Sigmoid colon (tissue), 7 donors: Measurements from ENCODE around the gene NUP160. TPM values are rescaled to one million over a fixed set of nuclear protein-coding genes. Genes with fewer than 3 reads are reported as not detected.
A peak's percentile ranks its signal among the peaks of the same experiment; 100 is the strongest.

ENCODE experiments used
- DNase-seq: peaks from one replicate; pipeline ENCODE4 v3.0.0-alpha.2; 2019
- H3K27ac ChIP-seq, 4 donors: fragments of 200-600 bp; sonication (generic); one replicate each; pipeline ENCODE4 v1.5.1; 2016 to 2019; ENCODE audit warnings: mild to moderate bottlenecking in 1 of 4
- H3K27me3 ChIP-seq, 3 donors: fragments of 200-600 bp; sonication (generic); one replicate each; pipeline ENCODE4 v1.5.1; 2019; ENCODE audit warnings: mild to moderate bottlenecking in 1 of 3
- H3K36me3 ChIP-seq, 4 donors: fragments of 200-600 bp; sonication (generic); one replicate each; pipeline ENCODE4 v1.5.1; 2016 to 2019
- H3K4me1 ChIP-seq, 4 donors: fragments of 200-600 bp; sonication (generic); one replicate each; pipeline ENCODE4 v1.5.1; 2017 to 2019
- H3K4me3 ChIP-seq, 4 donors: fragments of 200-600 bp; sonication (generic); one replicate each; pipeline ENCODE4 v1.5.1; 2017 to 2019; ENCODE audit warnings: mild to moderate bottlenecking in 2 of 4, moderate library complexity in 1 of 4
- H3K9me3 ChIP-seq, 4 donors: fragments of 200-600 bp in 3 of 4; sonication (generic) in 3 of 4; one replicate each; pipeline versions ENCODE4 v1.5.1 to v1.6.1; 2013 to 2019
- CTCF ChIP-seq, 4 experiments: fragments of 450-650 bp in 3 of 4; fragments of 200-600 bp in 1 of 4; IDR thresholded peaks; one replicate each; pipeline ENCODE4 v1.5.1; 2016 to 2019; ENCODE audit warnings: antibody characterized with exemption in 4 of 4, mild to moderate bottlenecking in 3 of 4, moderate library complexity in 2 of 4
- EP300 ChIP-seq, 4 donors: sonication (generic); formaldehyde crosslinking; IDR thresholded peaks; one replicate each; pipeline ENCODE4 v1.6.1; 2017; ENCODE audit warnings: antibody characterized with exemption in 4 of 4
- POLR2A ChIP-seq, 2 donors: fragments of 450-650 bp; IDR thresholded peaks; one replicate each; pipeline ENCODE4 v1.6.1; 2016; ENCODE audit warnings: antibody characterized with exemption in 2 of 2, mild to moderate bottlenecking in 2 of 2, moderate library complexity in 2 of 2
- POLR2AphosphoS5 ChIP-seq, 4 donors: sonication (generic); formaldehyde crosslinking; IDR thresholded peaks; one replicate each; pipeline ENCODE4 v1.6.1; 2017; ENCODE audit warnings: antibody characterized with exemption in 4 of 4
- WGBS, 2 donors: extraction: QIAGEN DNeasy Blood & Tissue Kit; methylation state at CpG; one replicate each; pipeline ENCODE4 v1.1.7; 2013; 5-methylcytosine and 5-hydroxymethylcytosine counted together
- intact Hi-C: fragments of 100-400 bp; cut with DNase I; formaldehyde crosslinking; loops from one replicate; pipeline ENCODE4 v1.15.1; 2023
- polyA plus RNA-seq, 3 donors: library from polyadenylated mRNA; stranded (reverse); fragments of 200-250 nt; gene quantifications; one replicate each; pipeline ENCODE4 v1.2.3, GENCODE V29; 2013
- total RNA-seq, 4 donors: library from RNA; depleted of rRNA; stranded (reverse); fragments of >200 nt; gene quantifications; one replicate each; pipeline ENCODE4 v1.1.0, GENCODE V29; 2016
- donor health status: healthy with polysubstance abuse.
- donor health status: Bipolar disorder and iron deficiency.
- donor health status: healthy.

NUP160 gene
- total and polyA plus RNA-seq, 7 donors = 4.6 to 23.2 (median 16.3) TPM

DNA sequence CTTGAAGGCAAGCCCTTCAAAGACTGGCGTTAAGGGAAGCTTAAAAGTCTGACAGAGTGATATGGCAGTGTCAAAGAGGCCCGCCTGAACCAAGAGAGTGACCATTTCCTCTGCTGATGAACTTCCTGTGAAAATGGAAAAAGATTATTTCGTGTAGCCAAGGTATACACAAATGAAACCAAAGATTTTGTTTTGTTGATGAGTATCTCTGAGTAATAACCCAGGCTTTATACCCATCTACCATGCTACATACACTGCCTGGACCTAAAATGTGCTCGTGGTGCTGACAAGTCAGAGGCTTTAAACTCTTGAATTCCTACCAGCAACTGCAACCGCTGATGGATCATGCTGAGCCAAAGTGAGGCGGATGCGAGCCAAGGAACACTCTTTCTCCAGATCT is 60.0 kb downstream of the NUP160 start:
- DNase-seq = no peak
- no peak overlapping the region for H3K27ac ChIP-seq
- no peaks in the 10 kb centered on the region for H3K27me3 ChIP-seq
- WGBS, 2 donors = 89 to 96% methylated on average over 7 of the region's 7 CpGs
- H3K4me3 ChIP-seq = no peak overlapping the region
- peaks cover 0 to 25% (median 22%) of the 10 kb centered on the region in 4 donors for H3K4me1 ChIP-seq
- intact Hi-C loops = no loop called here
- H3K9me3 ChIP-seq = no peaks in the 10 kb centered on the region
- TF ChIP-seq CTCF (IDR thresholded peaks at IDR 0.05) (no peak), POLR2AphosphoS5 (IDR thresholded peaks at IDR 0.05) (no peak), POLR2A (IDR thresholded peaks at IDR 0.05) (no peak), EP300 (IDR thresholded peaks at IDR 0.05) (no peak)
- peaks cover 10 to 81% (median 33%) of the 10 kb centered on the region in 4 donors for H3K36me3 ChIP-seq

DNA sequence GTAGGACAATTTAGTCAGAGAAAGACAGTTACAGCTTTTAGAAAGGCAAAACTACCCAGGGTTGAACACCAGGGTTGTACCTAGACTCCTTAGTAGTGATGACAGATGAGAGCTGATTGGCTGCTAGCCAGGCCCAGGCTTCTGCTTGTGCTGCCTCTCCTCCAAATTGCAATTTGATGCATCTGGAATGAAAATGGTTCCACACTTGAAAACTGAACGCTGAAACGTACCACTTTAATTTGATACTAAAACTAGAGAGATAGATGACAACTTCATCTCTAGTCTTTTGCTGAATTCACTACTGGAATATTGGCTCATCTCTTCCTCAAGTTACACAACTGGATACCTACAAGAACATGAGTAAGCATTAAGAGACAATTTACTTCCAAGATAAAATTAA is 61.8 kb downstream of the NUP160 start:
- H3K36me3 ChIP-seq = peaks cover 10 to 97% (median 42%) of the 10 kb centered on the region in 4 donors
- H3K9me3 ChIP-seq = no peaks in the 10 kb centered on the region
- DNase-seq = no peak
- H3K4me3 ChIP-seq = no peak overlapping the region
- no peak for TF ChIP-seq POLR2A (IDR thresholded peaks at IDR 0.05)
- TF ChIP-seq CTCF (IDR thresholded peaks at IDR 0.05) = no peak
- TF ChIP-seq POLR2AphosphoS5 (IDR thresholded peaks at IDR 0.05) = no peak
- WGBS, 2 donors = 70 to 87% methylated on average over 2 of the region's 2 CpGs
- no peaks in the 10 kb centered on the region for H3K27me3 ChIP-seq
- peak overlapping the region in 1 of 4 donors; percentile 64 for H3K27ac ChIP-seq
- peaks cover 0 to 7% (median 4%) of the 10 kb centered on the region in 4 donors for H3K4me1 ChIP-seq
- intact Hi-C loops = no loop called here

GRCh38 chr11:47784785-47785381 is 63.3 kb downstream of the NUP160 start:
- intact Hi-C loops = no loop called here
- no peaks in the 10 kb centered on the region for H3K9me3 ChIP-seq
- DNase-seq = no peak
- no peaks in the 10 kb centered on the region for H3K4me1 ChIP-seq
- no peak for TF ChIP-seq POLR2A (IDR thresholded peaks at IDR 0.05)
- TF ChIP-seq EP300 (IDR thresholded peaks at IDR 0.05) = no peak
- no peak overlapping the region for H3K27ac ChIP-seq
- H3K36me3 ChIP-seq = peaks cover 10 to 97% (median 46%) of the 10 kb centered on the region in 4 donors
- no peaks in the 10 kb centered on the region for H3K27me3 ChIP-seq
- 31 to 74% methylated on average over 4 of the region's 4 CpGs for WGBS, 2 donors
- H3K4me3 ChIP-seq = no peak overlapping the region

DNA sequence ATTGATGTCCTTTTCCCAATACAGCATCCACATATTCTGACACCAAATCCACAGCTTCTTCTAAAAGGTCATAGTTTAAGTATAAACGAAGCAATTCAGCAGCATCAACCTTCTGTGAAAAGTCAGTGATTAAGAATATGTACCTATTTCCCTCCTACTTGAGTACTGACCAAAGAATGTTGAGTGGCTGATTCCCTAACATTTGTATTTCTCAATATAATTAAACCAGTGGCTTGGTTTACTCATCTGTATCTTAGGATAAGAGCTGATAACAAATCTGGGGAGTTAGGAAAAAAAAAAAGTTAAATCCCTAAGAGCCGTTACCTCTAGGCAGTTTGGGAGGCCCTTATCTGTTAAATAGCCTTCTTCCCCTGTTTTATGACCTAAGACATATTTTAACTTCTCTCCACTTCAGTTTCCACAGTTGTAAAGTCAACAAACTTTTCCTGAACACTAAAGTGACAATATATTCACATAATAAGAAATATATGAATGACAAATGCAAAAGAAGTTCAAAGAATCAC is 65.0 kb downstream of the NUP160 start:
- DNase-seq = no peak
- Histone ChIP-seq H3K36me3 (peaks cover 10 to 99% (median 54%) of the 10 kb centered on the region in 4 donors), H3K27me3 (no peaks in the 10 kb centered on the region), H3K4me3 (no peak overlapping the region), H3K4me1 (no peaks in the 10 kb centered on the region), H3K9me3 (no peaks in the 10 kb centered on the region), H3K27ac (no peak overlapping the region)
- intact Hi-C loops = no loop called here
- WGBS, 2 donors = 22 to 73% methylated on average over 2 of the region's 2 CpGs
- TF ChIP-seq EP300 (IDR thresholded peaks at IDR 0.05) = no peak
- no peak for TF ChIP-seq POLR2A (IDR thresholded peaks at IDR 0.05)
- TF ChIP-seq POLR2AphosphoS5 (IDR thresholded peaks at IDR 0.05) = no peak
- TF ChIP-seq CTCF (IDR thresholded peaks at IDR 0.05) = no peak

GRCh38 chr11:47778878-47779483 is 69.2 kb downstream of the NUP160 start:
- Histone ChIP-seq H3K36me3 (peaks cover 0 to 81% (median 42%) of the 10 kb centered on the region in 4 donors), H3K9me3 (no peaks in the 10 kb centered on the region), H3K4me1 (no peaks in the 10 kb centered on the region), H3K27me3 (no peaks in the 10 kb centered on the region), H3K27ac (no peak overlapping the region), H3K4me3 (no peak overlapping the region)
- DNase-seq = no peak
- no peak for TF ChIP-seq POLR2AphosphoS5 (IDR thresholded peaks at IDR 0.05)
- TF ChIP-seq CTCF (IDR thresholded peaks at IDR 0.05) = no peak
- TF ChIP-seq POLR2A (IDR thresholded peaks at IDR 0.05) = no peak
- no peak for TF ChIP-seq EP300 (IDR thresholded peaks at IDR 0.05)
- intact Hi-C loops = no loop called here
- WGBS, 2 donors = 90 to 95% methylated on average over 7 of the region's 7 CpGs
